ENCODE results near the gene COPS8.

- TF ChIP-seq, protein P1, sequence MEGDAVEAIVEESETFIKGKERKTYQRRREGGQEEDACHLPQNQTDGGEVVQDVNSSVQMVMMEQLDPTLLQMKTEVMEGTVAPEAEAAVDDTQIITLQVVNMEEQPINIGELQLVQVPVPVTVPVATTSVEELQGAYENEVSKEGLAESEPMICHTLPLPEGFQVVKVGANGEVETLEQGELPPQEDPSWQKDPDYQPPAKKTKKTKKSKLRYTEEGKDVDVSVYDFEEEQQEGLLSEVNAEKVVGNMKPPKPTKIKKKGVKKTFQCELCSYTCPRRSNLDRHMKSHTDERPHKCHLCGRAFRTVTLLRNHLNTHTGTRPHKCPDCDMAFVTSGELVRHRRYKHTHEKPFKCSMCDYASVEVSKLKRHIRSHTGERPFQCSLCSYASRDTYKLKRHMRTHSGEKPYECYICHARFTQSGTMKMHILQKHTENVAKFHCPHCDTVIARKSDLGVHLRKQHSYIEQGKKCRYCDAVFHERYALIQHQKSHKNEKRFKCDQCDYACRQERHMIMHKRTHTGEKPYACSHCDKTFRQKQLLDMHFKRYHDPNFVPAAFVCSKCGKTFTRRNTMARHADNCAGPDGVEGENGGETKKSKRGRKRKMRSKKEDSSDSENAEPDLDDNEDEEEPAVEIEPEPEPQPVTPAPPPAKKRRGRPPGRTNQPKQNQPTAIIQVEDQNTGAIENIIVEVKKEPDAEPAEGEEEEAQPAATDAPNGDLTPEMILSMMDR (IDR thresholded peaks at IDR 0.05): no peak
- TF ChIP-seq POLR2A (IDR thresholded peaks at IDR 0.05): no peak
Measured at GRCh38 chr2:237118025-237118424, 32.3 kb downstream of the COPS8 start.
